Loucy (cell line): ENCODE measurements around the gene BIN1.

Source experiments
- H2AFZ ChIP-seq: fragments of 200-600 bp; sonication (generic); 2 replicates; pipeline ENCODE4 v1.6.0; 2016; ENCODE audit warnings: antibody characterized with exemption, mild to moderate bottlenecking, low read length, moderate library complexity
- H3F3A ChIP-seq: fragments of 200-600 bp; 2 replicates; pipeline ENCODE4 v1.6.0; 2016; ENCODE audit warnings: antibody characterized with exemption, low read depth, mild to moderate bottlenecking
- H3K27me3 ChIP-seq: fragments of 200-600 bp; sonication (generic); 2 replicates; pipeline ENCODE4 v1.6.1; 2014; ENCODE audit warnings: low read length, mild to moderate bottlenecking; ENCODE audit not compliant: insufficient read depth, poor library complexity, severe bottlenecking
- H3K36me3 ChIP-seq: fragments of 200-600 bp; sonication (generic); 2 replicates; pipeline ENCODE4 v1.6.1; 2016; ENCODE audit warnings: low read length; ENCODE audit not compliant: insufficient read depth
- H3K4me1 ChIP-seq: fragments of 200-600 bp; sonication (generic); 2 replicates; pipeline ENCODE4 v1.5.1; 2014; ENCODE audit warnings: low read length, mild to moderate bottlenecking; ENCODE audit not compliant: insufficient read depth, poor library complexity, severe bottlenecking
- H3K4me2 ChIP-seq: fragments of 200-600 bp; sonication (generic); 2 replicates; pipeline ENCODE4 v1.6.0; 2014; ENCODE audit warnings: antibody characterized with exemption, low read length, low read depth, mild to moderate bottlenecking; ENCODE audit not compliant: poor library complexity, severe bottlenecking
- H3K4me3 ChIP-seq: fragments of 200-600 bp; sonication (generic); 2 replicates; pipeline ENCODE4 v1.5.1; 2014; ENCODE audit warnings: low read length, mild to moderate bottlenecking, mixed read lengths; ENCODE audit not compliant: poor library complexity, severe bottlenecking
- H3K79me2 ChIP-seq: fragments of 200-600 bp; sonication (generic); 2 replicates; pipeline ENCODE4 v1.6.1; 2014; ENCODE audit warnings: low read length; ENCODE audit not compliant: insufficient read depth
- H3K9ac ChIP-seq: fragments of 200-600 bp; sonication (generic); 2 replicates; pipeline ENCODE4 v1.6.0; 2014; ENCODE audit warnings: mild to moderate bottlenecking, low read depth, low read length, moderate library complexity; ENCODE audit not compliant: poor library complexity, severe bottlenecking
- H3K9me2 ChIP-seq: fragments of 200-600 bp; sonication (generic); replicated peaks from 2 replicates; pipeline ENCODE4 v1.6.1; 2016; ENCODE audit warnings: low read depth, low read length, mixed read lengths
- H3K9me3 ChIP-seq: fragments of 200-600 bp; sonication (generic); 2 replicates; pipeline ENCODE4 v1.6.1; 2014; ENCODE audit warnings: mild to moderate bottlenecking, antibody characterized with exemption, low read length, low read depth; ENCODE audit not compliant: insufficient read depth
- H4K20me1 ChIP-seq: fragments of 200-600 bp; sonication (generic); 2 replicates; pipeline ENCODE4 v1.6.0; 2014; ENCODE audit warnings: antibody characterized with exemption, low read length, mild to moderate bottlenecking; ENCODE audit not compliant: insufficient read depth, poor library complexity, severe bottlenecking
- EZH2phosphoT487 ChIP-seq: fragments of 200-600 bp; IDR thresholded peaks from 2 replicates; pipeline ENCODE4 v1.6.1; 2018; ENCODE audit warnings: antibody characterized with exemption, mild to moderate bottlenecking, moderate library complexity, borderline replicate concordance
- TF ChIP-seq, protein P1 (sequence below): fragments of 200-600 bp; sonication (generic); conservative IDR thresholded peaks from 2 replicates; pipeline ENCODE4 v1.5.1; 2014; ENCODE audit warnings: mild to moderate bottlenecking, antibody characterized with exemption, low read length

The BIN1 gene

GRCh38 chr2:127044165-127044718 is 62.7 kb downstream of the BIN1 start:
- Histone ChIP-seq H3K79me2 (no peaks in the 10 kb centered on the region), H3K9ac (no peak overlapping the region), H3K9me3 (no peaks in the 10 kb centered on the region), H2AFZ (no peak overlapping the region), H3K4me3 (no peak overlapping the region), H3F3A (no peaks in the 10 kb centered on the region), H3K36me3 (no peaks in the 10 kb centered on the region), H3K4me2 (no peak overlapping the region), H3K27me3 (no peaks in the 10 kb centered on the region), H3K9me2 (no peaks in the 10 kb centered on the region), H3K4me1 (no peaks in the 10 kb centered on the region), H4K20me1 (no peaks in the 10 kb centered on the region)
- TF ChIP-seq, protein P1, sequence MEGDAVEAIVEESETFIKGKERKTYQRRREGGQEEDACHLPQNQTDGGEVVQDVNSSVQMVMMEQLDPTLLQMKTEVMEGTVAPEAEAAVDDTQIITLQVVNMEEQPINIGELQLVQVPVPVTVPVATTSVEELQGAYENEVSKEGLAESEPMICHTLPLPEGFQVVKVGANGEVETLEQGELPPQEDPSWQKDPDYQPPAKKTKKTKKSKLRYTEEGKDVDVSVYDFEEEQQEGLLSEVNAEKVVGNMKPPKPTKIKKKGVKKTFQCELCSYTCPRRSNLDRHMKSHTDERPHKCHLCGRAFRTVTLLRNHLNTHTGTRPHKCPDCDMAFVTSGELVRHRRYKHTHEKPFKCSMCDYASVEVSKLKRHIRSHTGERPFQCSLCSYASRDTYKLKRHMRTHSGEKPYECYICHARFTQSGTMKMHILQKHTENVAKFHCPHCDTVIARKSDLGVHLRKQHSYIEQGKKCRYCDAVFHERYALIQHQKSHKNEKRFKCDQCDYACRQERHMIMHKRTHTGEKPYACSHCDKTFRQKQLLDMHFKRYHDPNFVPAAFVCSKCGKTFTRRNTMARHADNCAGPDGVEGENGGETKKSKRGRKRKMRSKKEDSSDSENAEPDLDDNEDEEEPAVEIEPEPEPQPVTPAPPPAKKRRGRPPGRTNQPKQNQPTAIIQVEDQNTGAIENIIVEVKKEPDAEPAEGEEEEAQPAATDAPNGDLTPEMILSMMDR = no peak
- no peak for TF ChIP-seq EZH2phosphoT487

- H3K36me3 ChIP-seq = no peaks in the 10 kb centered on the region
- no peaks in the 10 kb centered on the region for H3K9me2 ChIP-seq
- TF ChIP-seq EZH2phosphoT487 = no peak
- TF ChIP-seq, protein P1 = no peak
- H4K20me1 ChIP-seq = no peaks in the 10 kb centered on the region
- no peak overlapping the region for H3K9ac ChIP-seq
- no peaks in the 10 kb centered on the region for H3K27me3 ChIP-seq
- H3K4me1 ChIP-seq = no peaks in the 10 kb centered on the region
- H3K79me2 ChIP-seq = no peaks in the 10 kb centered on the region
- no peaks in the 10 kb centered on the region for H3F3A ChIP-seq
- H3K4me2 ChIP-seq = no peak overlapping the region
- H3K9me3 ChIP-seq = no peaks in the 10 kb centered on the region
- H2AFZ ChIP-seq = no peak overlapping the region
- H3K4me3 ChIP-seq = no peak overlapping the region
These were observed 63.4 kb downstream of the BIN1 start for GRCh38 chr2:127043367-127044164.

DNA sequence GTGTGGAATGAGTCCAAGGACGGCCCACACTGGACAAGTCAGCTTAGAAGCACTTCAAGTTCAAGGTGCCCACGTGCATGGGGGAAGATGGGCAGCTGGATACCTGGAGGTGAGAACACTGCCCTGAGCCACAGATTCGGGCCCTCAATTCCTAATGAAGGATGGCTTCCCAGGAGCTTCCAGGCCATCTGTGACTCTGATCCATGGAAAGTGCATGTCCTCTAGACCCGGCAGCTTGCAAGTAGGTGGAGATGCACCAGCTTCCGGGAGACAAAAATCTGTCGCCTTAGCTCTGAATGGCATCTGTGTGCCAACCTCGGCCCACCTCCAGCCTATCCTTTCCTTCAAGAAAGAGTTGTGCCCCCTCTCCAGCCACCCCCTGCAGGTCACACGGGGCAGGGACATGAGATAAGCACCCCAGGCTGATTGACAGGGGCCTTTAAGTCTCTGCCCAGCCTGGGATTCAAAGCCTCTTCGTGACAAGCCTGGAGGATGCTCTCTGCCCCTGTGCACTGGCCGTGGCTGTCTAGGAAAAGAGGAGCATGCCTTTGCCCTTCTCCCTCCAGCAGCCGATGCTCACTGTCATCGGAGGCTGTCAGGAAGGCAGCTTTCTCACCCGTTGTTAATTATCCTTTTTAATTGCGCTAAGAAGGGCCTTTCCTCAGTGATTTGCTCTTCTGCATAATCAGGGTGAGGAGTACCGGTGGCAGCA is 65.5 kb downstream of the BIN1 start:
- H3K27me3 ChIP-seq = no peaks in the 10 kb centered on the region
- H3K4me3 ChIP-seq = no peak overlapping the region
- no peaks in the 10 kb centered on the region for H3F3A ChIP-seq
- TF ChIP-seq, protein P1 = no peak
- TF ChIP-seq EZH2phosphoT487 = no peak
- no peaks in the 10 kb centered on the region for H3K9me2 ChIP-seq
- H2AFZ ChIP-seq = no peak overlapping the region
- H3K79me2 ChIP-seq = no peaks in the 10 kb centered on the region
- H3K4me1 ChIP-seq = no peaks in the 10 kb centered on the region
- H3K9me3 ChIP-seq = no peaks in the 10 kb centered on the region
- no peak overlapping the region for H3K9ac ChIP-seq
- H3K36me3 ChIP-seq = no peaks in the 10 kb centered on the region
- no peak overlapping the region for H3K4me2 ChIP-seq
- H4K20me1 ChIP-seq = no peaks in the 10 kb centered on the region
